Body of pancreas (tissue), 4 donors: ENCODE measurements around the gene NEDD4.
"Not testable (repeated sequence)": the region's sequence is repeated elsewhere in the genome, so short reads cannot be mapped to it uniquely, and the experiment has no call there.

Source experiments
- CTCF ChIP-seq, 7 experiments: fragments of 450-650 bp in 4 of 7; fragments of 200-600 bp in 3 of 7; sonication (generic) in 3 of 7; IDR thresholded peaks; one replicate each; pipeline ENCODE4 v1.5.1; 2016 to 2019; ENCODE audit warnings: antibody characterized with exemption in 7 of 7
- POLR2A ChIP-seq, 3 donors: fragments of 450-650 bp; IDR thresholded peaks; one replicate each; pipeline ENCODE4 v1.6.1; 2016; ENCODE audit warnings: antibody characterized with exemption in 3 of 3, mild to moderate bottlenecking in 2 of 3

- not testable (repeated sequence) for TF ChIP-seq CTCF, POLR2A (IDR thresholded peaks at IDR 0.05)
These were observed 13.0 kb upstream of the NEDD4 start for GRCh38 chr15:56006371-56006770.
